HepG2 (cell line): ENCODE results near the gene MYO10.

ENCODE experiments used
- BCL3 ChIP-seq: sonication (generic); formaldehyde crosslinking; IDR thresholded peaks from 2 replicates; pipeline ENCODE4 v1.5.1; 2020; ENCODE audit warnings: mild to moderate bottlenecking, missing genetic modification reagents, moderate library complexity
- FOXJ3 ChIP-seq: sonication (generic); formaldehyde crosslinking; IDR thresholded peaks from 2 replicates; pipeline ENCODE4 v1.4.0; 2020; ENCODE audit warnings: missing genetic modification reagents, mild to moderate bottlenecking, borderline replicate concordance
- KDM1A ChIP-seq: IDR thresholded peaks from 2 replicates; pipeline ENCODE4 v1.6.1; 2016; ENCODE audit warnings: missing compliant biosample characterization
- POLR2AphosphoS2 ChIP-seq: IDR thresholded peaks from 2 replicates; pipeline ENCODE4 v1.6.1; 2011; ENCODE audit warnings: low read depth, low read length, improper control_type of control experiment
- RXRB ChIP-seq: IDR thresholded peaks from 2 replicates; pipeline ENCODE4 v1.6.1; 2016; ENCODE audit warnings: borderline replicate concordance, missing genetic modification reagents, missing compliant biosample characterization
- ZNF317 ChIP-seq: sonication (generic); formaldehyde crosslinking; IDR thresholded peaks from 2 replicates; pipeline ENCODE4 v1.5.0; 2020; ENCODE audit warnings: mild to moderate bottlenecking, missing genetic modification reagents
- ZNF572 ChIP-seq: sonication (generic); formaldehyde crosslinking; IDR thresholded peaks from 2 replicates; pipeline ENCODE4 v1.5.1; 2020; ENCODE audit warnings: mild to moderate bottlenecking, missing genetic modification reagents
- TF ChIP-seq, protein P1 (sequence below), 2 experiments: fragments of 450-650 bp in 1 of 2; sonication (generic) in 1 of 2; formaldehyde crosslinking in 1 of 2; IDR thresholded peaks; 2 replicates each; pipeline versions ENCODE4 v1.6.1 to v1.8.0; 2016 to 2022; ENCODE audit warnings: antibody characterized with exemption in 1 of 2, mild to moderate bottlenecking in 1 of 2, missing genetic modification reagents in 1 of 2
- TF ChIP-seq, protein P2 (sequence below): IDR thresholded peaks from 2 replicates; pipeline ENCODE4 v1.6.1; 2012; ENCODE audit warnings: inconsistent platforms
- TF ChIP-seq, protein P3 (sequence below): sonication (generic); IDR thresholded peaks from 2 replicates; pipeline ENCODE4 v1.6.1; 2016; ENCODE audit warnings: low read depth, borderline replicate concordance

DNA sequence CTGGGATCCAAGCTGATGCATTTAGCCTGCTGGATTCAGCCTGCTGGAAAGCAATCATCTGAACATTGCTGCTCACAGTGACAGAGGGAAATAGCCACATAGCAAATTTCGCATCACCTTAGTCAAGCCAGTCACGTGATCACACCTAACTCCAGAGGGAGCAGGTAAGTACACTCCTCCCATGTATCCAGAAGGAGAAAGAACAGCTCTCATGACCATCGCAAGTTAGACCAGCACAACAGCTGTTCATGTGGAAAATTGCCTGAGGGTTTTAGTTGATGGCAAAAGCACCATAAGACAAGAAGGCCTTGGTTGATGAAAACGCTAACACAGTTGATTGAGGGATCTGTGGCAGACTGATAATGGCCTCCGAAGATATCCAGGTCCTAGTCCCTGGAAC, 34.2 kb upstream of the MYO10 start:
- TF ChIP-seq, protein P1, sequence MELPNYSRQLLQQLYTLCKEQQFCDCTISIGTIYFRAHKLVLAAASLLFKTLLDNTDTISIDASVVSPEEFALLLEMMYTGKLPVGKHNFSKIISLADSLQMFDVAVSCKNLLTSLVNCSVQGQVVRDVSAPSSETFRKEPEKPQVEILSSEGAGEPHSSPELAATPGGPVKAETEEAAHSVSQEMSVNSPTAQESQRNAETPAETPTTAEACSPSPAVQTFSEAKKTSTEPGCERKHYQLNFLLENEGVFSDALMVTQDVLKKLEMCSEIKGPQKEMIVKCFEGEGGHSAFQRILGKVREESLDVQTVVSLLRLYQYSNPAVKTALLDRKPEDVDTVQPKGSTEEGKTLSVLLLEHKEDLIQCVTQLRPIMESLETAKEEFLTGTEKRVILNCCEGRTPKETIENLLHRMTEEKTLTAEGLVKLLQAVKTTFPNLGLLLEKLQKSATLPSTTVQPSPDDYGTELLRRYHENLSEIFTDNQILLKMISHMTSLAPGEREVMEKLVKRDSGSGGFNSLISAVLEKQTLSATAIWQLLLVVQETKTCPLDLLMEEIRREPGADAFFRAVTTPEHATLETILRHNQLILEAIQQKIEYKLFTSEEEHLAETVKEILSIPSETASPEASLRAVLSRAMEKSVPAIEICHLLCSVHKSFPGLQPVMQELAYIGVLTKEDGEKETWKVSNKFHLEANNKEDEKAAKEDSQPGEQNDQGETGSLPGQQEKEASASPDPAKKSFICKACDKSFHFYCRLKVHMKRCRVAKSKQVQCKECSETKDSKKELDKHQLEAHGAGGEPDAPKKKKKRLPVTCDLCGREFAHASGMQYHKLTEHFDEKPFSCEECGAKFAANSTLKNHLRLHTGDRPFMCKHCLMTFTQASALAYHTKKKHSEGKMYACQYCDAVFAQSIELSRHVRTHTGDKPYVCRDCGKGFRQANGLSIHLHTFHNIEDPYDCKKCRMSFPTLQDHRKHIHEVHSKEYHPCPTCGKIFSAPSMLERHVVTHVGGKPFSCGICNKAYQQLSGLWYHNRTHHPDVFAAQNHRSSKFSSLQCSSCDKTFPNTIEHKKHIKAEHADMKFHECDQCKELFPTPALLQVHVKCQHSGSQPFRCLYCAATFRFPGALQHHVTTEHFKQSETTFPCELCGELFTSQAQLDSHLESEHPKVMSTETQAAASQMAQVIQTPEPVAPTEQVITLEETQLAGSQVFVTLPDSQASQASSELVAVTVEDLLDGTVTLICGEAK (IDR thresholded peaks at IDR 0.05) = no peak
- TF ChIP-seq, protein P1 (CRISPR knock-in tag; IDR thresholded peaks at IDR 0.05) = no peak
- TF ChIP-seq FOXJ3 (CRISPR knock-in tag) (no peak), RXRB (CRISPR knock-in tag) (no peak), ZNF572 (CRISPR knock-in tag) (no peak), ZNF317 (CRISPR knock-in tag) (no peak), BCL3 (CRISPR knock-in tag) (no peak), KDM1A (CRISPR knock-in tag) (no peak), POLR2AphosphoS2 (no peak)
- TF ChIP-seq, protein P2, sequence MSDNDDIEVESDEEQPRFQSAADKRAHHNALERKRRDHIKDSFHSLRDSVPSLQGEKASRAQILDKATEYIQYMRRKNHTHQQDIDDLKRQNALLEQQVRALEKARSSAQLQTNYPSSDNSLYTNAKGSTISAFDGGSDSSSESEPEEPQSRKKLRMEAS = no peak
- TF ChIP-seq, protein P3, sequence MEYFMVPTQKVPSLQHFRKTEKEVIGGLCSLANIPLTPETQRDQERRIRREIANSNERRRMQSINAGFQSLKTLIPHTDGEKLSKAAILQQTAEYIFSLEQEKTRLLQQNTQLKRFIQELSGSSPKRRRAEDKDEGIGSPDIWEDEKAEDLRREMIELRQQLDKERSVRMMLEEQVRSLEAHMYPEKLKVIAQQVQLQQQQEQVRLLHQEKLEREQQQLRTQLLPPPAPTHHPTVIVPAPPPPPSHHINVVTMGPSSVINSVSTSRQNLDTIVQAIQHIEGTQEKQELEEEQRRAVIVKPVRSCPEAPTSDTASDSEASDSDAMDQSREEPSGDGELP = no peak
